H9 (cell line): Measurements from ENCODE around the gene DENND6B. TPM values are rescaled to one million over a fixed set of nuclear protein-coding genes. Genes with fewer than 3 reads are reported as not detected.

Experiments
- DNase-seq: peaks from one replicate; pipeline ENCODE4 v3.0.0-alpha.2; 2017
- H2AFZ ChIP-seq: one replicate; pipeline ENCODE4 v1.6.1; 2013; ENCODE audit warnings: mild to moderate bottlenecking, low read length, control low read depth, moderate library complexity
- H2AK5ac ChIP-seq: 2 replicates; pipeline ENCODE4 v1.6.1; 2013; ENCODE audit warnings: low read length, control low read depth, mixed read lengths; ENCODE audit not compliant: insufficient read length
- H2BK120ac ChIP-seq: one replicate; pipeline ENCODE4 v1.6.1; 2013; ENCODE audit warnings: low read depth, mild to moderate bottlenecking, low read length, control low read depth, inconsistent platforms; ENCODE audit not compliant: poor library complexity, severe bottlenecking
- H2BK12ac ChIP-seq: 2 replicates; pipeline ENCODE4 v1.6.1; 2013; ENCODE audit warnings: low read length, control low read depth, mixed read lengths, low read depth; ENCODE audit not compliant: insufficient read length
- H2BK15ac ChIP-seq: 2 replicates; pipeline ENCODE4 v1.6.1; 2013; ENCODE audit warnings: low read depth, low read length, control low read depth
- H2BK20ac ChIP-seq: one replicate; pipeline ENCODE4 v1.6.1; 2013; ENCODE audit warnings: low read depth, mild to moderate bottlenecking, low read length, control low read depth, inconsistent platforms; ENCODE audit not compliant: poor library complexity, severe bottlenecking
- H2BK5ac ChIP-seq: 2 replicates; pipeline ENCODE4 v1.6.1; 2013; ENCODE audit warnings: low read length, control low read depth, mixed read lengths; ENCODE audit not compliant: insufficient read length
- H3K14ac ChIP-seq: 2 replicates; pipeline ENCODE4 v1.6.1; 2013; ENCODE audit warnings: low read length, control low read depth; ENCODE audit not compliant: insufficient read depth
- H3K18ac ChIP-seq: 2 replicates; pipeline ENCODE4 v1.6.1; 2013; ENCODE audit warnings: low read depth, mild to moderate bottlenecking, mixed read lengths, low read length, control low read depth; ENCODE audit not compliant: insufficient read length
- H3K23ac ChIP-seq: 2 replicates; pipeline ENCODE4 v1.6.1; 2013; ENCODE audit warnings: low read length, control low read depth, mixed read lengths, low read depth; ENCODE audit not compliant: insufficient read length
- H3K23me2 ChIP-seq: 2 replicates; pipeline ENCODE4 v1.6.1; 2013; ENCODE audit warnings: low read depth, mild to moderate bottlenecking, mixed read lengths, low read length, control low read depth; ENCODE audit not compliant: insufficient read length, poor library complexity, severe bottlenecking
- H3K27ac ChIP-seq: 2 replicates; pipeline ENCODE4 v1.5.1; 2013; ENCODE audit warnings: low read length, control low read depth, mixed read lengths, low read depth; ENCODE audit not compliant: insufficient read length
- H3K27me3 ChIP-seq: 2 replicates; pipeline ENCODE4 v1.6.1; 2013; ENCODE audit warnings: low read length, control low read depth, inconsistent platforms; ENCODE audit not compliant: insufficient read depth
- H3K4ac ChIP-seq: 2 replicates; pipeline ENCODE4 v1.6.1; 2013; ENCODE audit warnings: low read depth, mild to moderate bottlenecking, control low read depth, inconsistent platforms, low read length, moderate library complexity
- H3K4me1 ChIP-seq: 2 replicates; pipeline ENCODE4 v1.6.1; 2013; ENCODE audit warnings: low read length, control low read depth, inconsistent platforms; ENCODE audit not compliant: insufficient read depth
- H3K4me2 ChIP-seq: 2 replicates; pipeline ENCODE4 v1.6.1; 2013; ENCODE audit warnings: low read length, control low read depth, mixed read lengths; ENCODE audit not compliant: insufficient read length, insufficient read depth
- H3K56ac ChIP-seq: 2 replicates; pipeline ENCODE4 v1.6.1; 2013; ENCODE audit warnings: low read depth, mild to moderate bottlenecking, mixed read lengths, low read length, control low read depth; ENCODE audit not compliant: insufficient read length
- H3K79me1 ChIP-seq: 2 replicates; pipeline ENCODE4 v1.6.1; 2013; ENCODE audit warnings: low read depth, mild to moderate bottlenecking, moderate library complexity, low read length, control low read depth, inconsistent platforms; ENCODE audit not compliant: insufficient read depth, poor library complexity, severe bottlenecking
- H3K79me2 ChIP-seq: 2 replicates; pipeline ENCODE4 v1.6.1; 2013; ENCODE audit warnings: low read length, control low read depth, inconsistent platforms; ENCODE audit not compliant: insufficient read depth
- H3K9ac ChIP-seq: 2 replicates; pipeline ENCODE4 v1.6.1; 2013; ENCODE audit warnings: low read length, control low read depth, mixed read lengths; ENCODE audit not compliant: insufficient read length; ENCODE audit errors: extremely low read depth
- H3K9me3 ChIP-seq: one replicate; pipeline ENCODE4 v1.6.1; 2013; ENCODE audit warnings: low read depth, low read length, inconsistent platforms; ENCODE audit not compliant: control insufficient read depth
- H3T11ph ChIP-seq: one replicate; pipeline ENCODE4 v1.6.1; 2013; ENCODE audit warnings: mild to moderate bottlenecking, low read length, control low read depth, inconsistent platforms
- H4K20me1 ChIP-seq: one replicate; pipeline ENCODE4 v1.6.1; 2013; ENCODE audit not compliant: control insufficient read depth, insufficient read length, insufficient read depth
- H4K5ac ChIP-seq: 2 replicates; pipeline ENCODE4 v1.6.1; 2013; ENCODE audit warnings: low read depth, mild to moderate bottlenecking, mixed read lengths, low read length, control low read depth; ENCODE audit not compliant: insufficient read length
- H4K8ac ChIP-seq: replicated peaks from 2 replicates; pipeline ENCODE4 v1.6.1; 2013; ENCODE audit warnings: low read length, control low read depth, mixed read lengths, low read depth; ENCODE audit not compliant: insufficient read length
- H4K91ac ChIP-seq: 2 replicates; pipeline ENCODE4 v1.6.1; 2013; ENCODE audit warnings: low read depth, mild to moderate bottlenecking, moderate library complexity, mixed read lengths, low read length, control low read depth; ENCODE audit not compliant: insufficient read length
- H3K27ac Mint-ChIP-seq, 3 experiments: 2 replicates in 2 of 3; 3 replicates in 1 of 3; pipeline ENCODE4 v1.8.0; 2020 to 2021; ENCODE audit warnings: mixed read lengths in 3 of 3, mild to moderate bottlenecking in 1 of 3, moderate library complexity in 1 of 3
- H3K27me3 Mint-ChIP-seq: 2 replicates; pipeline ENCODE4 v1.8.0; 2021; ENCODE audit warnings: low read depth, mild to moderate bottlenecking, moderate library complexity, mixed read lengths
- H3K36me3 Mint-ChIP-seq, 3 experiments: 2 replicates in 2 of 3; 3 replicates in 1 of 3; pipeline ENCODE4 v1.8.0; 2020 to 2021; ENCODE audit warnings: low read depth in 3 of 3, mixed read lengths in 3 of 3; ENCODE audit not compliant: insufficient read depth in 1 of 3
- H3K4me1 Mint-ChIP-seq, 2 experiments: 2 replicates each; pipeline ENCODE4 v1.8.0; 2020; ENCODE audit warnings: mixed read lengths in 2 of 2
- H3K4me3 Mint-ChIP-seq, 2 experiments: 2 replicates in 1 of 2; 3 replicates in 1 of 2; pipeline ENCODE4 v1.8.0; 2020 to 2021; ENCODE audit warnings: mild to moderate bottlenecking in 2 of 2, mixed read lengths in 2 of 2, moderate library complexity in 1 of 2
- H3K9me3 Mint-ChIP-seq, 2 experiments: 2 replicates in 1 of 2; 3 replicates in 1 of 2; pipeline ENCODE4 v1.8.0; 2020; ENCODE audit warnings: mild to moderate bottlenecking in 2 of 2, mixed read lengths in 2 of 2, moderate library complexity in 1 of 2
- WGBS: extraction: QIAGEN DNeasy Blood & Tissue Kit; methylation state at CpG from one replicate; pipeline ENCODE4 v1.1.7; 2013; ENCODE audit warnings: missing lambda C conversion rate, low lambda C conversion rate, mixed read lengths; ENCODE audit not compliant: insufficient read length; ENCODE audit errors: extremely low coverage; 5-methylcytosine and 5-hydroxymethylcytosine counted together
- total RNA-seq: library from RNA; stranded (reverse); gene quantifications from 2 replicates; pipeline ENCODE4 v1.2.1, GENCODE V29; 2021
- TF ChIP-seq, protein P1 (sequence below): fragments of 200-600 bp; sonication (generic); conservative IDR thresholded peaks from 3 replicates; pipeline ENCODE4 v1.8.0; 2021; ENCODE audit warnings: antibody characterized with exemption, mild to moderate bottlenecking

DENND6B gene
- total RNA-seq, 1 experiment from 2014 or later: 1.5 TPM

DNA sequence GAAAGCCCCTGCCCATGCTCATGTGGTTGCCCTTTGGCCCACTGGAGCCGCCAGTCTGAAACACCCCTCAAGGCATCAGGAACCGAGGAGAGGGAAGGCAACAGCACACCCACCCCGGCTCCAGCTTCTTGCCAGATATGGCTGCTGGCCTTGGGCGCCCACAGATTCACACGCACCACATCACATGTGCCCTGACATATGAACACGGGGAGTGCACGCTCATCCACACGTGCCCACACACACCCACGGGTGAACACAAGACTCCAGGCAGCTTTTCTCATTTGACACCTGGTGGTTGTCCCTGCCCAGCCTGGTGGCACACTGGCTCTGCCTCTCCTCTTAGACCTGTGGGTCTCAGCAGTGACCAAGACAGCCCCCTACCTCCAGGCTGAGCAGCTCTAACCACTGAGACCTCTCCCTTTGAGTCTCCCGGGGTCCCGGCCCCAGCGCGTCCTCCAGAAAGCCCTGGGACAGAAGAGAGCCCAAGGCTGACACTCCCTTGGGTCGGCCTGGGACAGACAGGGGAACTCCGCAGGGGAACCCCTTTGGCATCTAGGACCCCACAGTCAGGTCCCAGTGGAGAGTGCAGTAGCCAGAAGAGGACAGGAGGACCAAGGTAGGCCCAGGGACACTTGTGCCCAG lies 62.6 kb downstream of the DENND6B start:
- no peaks in the 10 kb centered on the region for H3K4me1 ChIP-seq
- no peaks in the 10 kb centered on the region for H3K9me3 ChIP-seq
- H3T11ph ChIP-seq: no peak overlapping the region
- H3K23ac ChIP-seq: no peak overlapping the region
- no peak overlapping the region for H3K14ac ChIP-seq
- H2BK20ac ChIP-seq: no peak overlapping the region
- H4K91ac ChIP-seq: no peak overlapping the region
- H3K56ac ChIP-seq: no peak overlapping the region
- Mint-ChIP-seq H3K27me3 (peaks cover 79% of the 10 kb centered on the region), H3K9me3 (peaks cover 2 to 3% of the 10 kb centered on the region in 2 experiments; a peak in 2 of 5 replicates), H3K36me3 (no peaks in the 10 kb centered on the region), H3K4me3 (no peak overlapping the region), H3K4me1 (peaks cover 8 to 10% of the 10 kb centered on the region in 2 experiments), H3K27ac (no peak overlapping the region)
- H4K5ac ChIP-seq: no peak overlapping the region
- H3K4me2 ChIP-seq: no peak overlapping the region
- no peaks in the 10 kb centered on the region for H3K79me1 ChIP-seq
- H4K20me1 ChIP-seq: no peaks in the 10 kb centered on the region
- DNase-seq: no peak
- H3K27ac ChIP-seq: no peak overlapping the region
- no peak overlapping the region for H2AK5ac ChIP-seq
- H3K23me2 ChIP-seq: peaks cover 8% of the 10 kb centered on the region
- H4K8ac ChIP-seq: no peak overlapping the region
- H3K79me2 ChIP-seq: no peaks in the 10 kb centered on the region
- H2BK15ac ChIP-seq: no peak overlapping the region
- H3K9ac ChIP-seq: no peak overlapping the region
- no peak overlapping the region for H2AFZ ChIP-seq
- H2BK5ac ChIP-seq: no peak overlapping the region
- no peak overlapping the region for H2BK120ac ChIP-seq
- TF ChIP-seq, protein P1, sequence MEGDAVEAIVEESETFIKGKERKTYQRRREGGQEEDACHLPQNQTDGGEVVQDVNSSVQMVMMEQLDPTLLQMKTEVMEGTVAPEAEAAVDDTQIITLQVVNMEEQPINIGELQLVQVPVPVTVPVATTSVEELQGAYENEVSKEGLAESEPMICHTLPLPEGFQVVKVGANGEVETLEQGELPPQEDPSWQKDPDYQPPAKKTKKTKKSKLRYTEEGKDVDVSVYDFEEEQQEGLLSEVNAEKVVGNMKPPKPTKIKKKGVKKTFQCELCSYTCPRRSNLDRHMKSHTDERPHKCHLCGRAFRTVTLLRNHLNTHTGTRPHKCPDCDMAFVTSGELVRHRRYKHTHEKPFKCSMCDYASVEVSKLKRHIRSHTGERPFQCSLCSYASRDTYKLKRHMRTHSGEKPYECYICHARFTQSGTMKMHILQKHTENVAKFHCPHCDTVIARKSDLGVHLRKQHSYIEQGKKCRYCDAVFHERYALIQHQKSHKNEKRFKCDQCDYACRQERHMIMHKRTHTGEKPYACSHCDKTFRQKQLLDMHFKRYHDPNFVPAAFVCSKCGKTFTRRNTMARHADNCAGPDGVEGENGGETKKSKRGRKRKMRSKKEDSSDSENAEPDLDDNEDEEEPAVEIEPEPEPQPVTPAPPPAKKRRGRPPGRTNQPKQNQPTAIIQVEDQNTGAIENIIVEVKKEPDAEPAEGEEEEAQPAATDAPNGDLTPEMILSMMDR: no peak
- H2BK12ac ChIP-seq: no peak overlapping the region
- no CpG with 5 or more reads among the region's 15 CpGs for WGBS
- peaks cover 12% of the 10 kb centered on the region; the same call in 1 of the 2 replicates for H3K27me3 ChIP-seq
- H3K4ac ChIP-seq: no peak overlapping the region
- no peak overlapping the region for H3K18ac ChIP-seq
